Esophagus muscularis mucosa (tissue), 4 donors: Measurements from ENCODE around the gene DPH3. TPM values are rescaled to one million over a fixed set of nuclear protein-coding genes. Genes with fewer than 3 reads are reported as not detected.

ENCODE experiments used
- DNase-seq: peaks from one replicate; pipeline ENCODE4 v3.0.0-alpha.2; 2017; ENCODE audit errors: extremely low spot score
- H3K27ac ChIP-seq, 4 donors: fragments of 200-600 bp; sonication (generic); replicated peaks in 1 of 4; 1 replicate in 3 of 4; 2 replicates in 1 of 4; pipeline ENCODE4 v1.5.1; 2016 to 2019; ENCODE audit warnings: mild to moderate bottlenecking in 1 of 4
- H3K27me3 ChIP-seq, 4 donors: fragments of 200-600 bp; sonication (generic); one replicate each; pipeline versions ENCODE4 v1.5.1 to v1.6.0; 2016 to 2019
- H3K36me3 ChIP-seq, 4 donors: fragments of 200-600 bp; sonication (generic); one replicate each; pipeline ENCODE4 v1.5.1; 2016 to 2019
- H3K4me1 ChIP-seq, 4 donors: fragments of 200-600 bp; sonication (generic); one replicate each; pipeline ENCODE4 v1.5.1; 2016 to 2019
- H3K4me3 ChIP-seq, 4 donors: fragments of 200-600 bp; sonication (generic); 1 replicate in 2 of 4; 2 replicates in 2 of 4; pipeline ENCODE4 v1.5.1; 2016 to 2019; ENCODE audit warnings: mild to moderate bottlenecking in 4 of 4, moderate library complexity in 1 of 4
- H3K9me3 ChIP-seq, 4 donors: fragments of 200-600 bp; sonication (generic); 1 replicate in 3 of 4; 2 replicates in 1 of 4; pipeline ENCODE4 v1.5.1; 2016 to 2019
- CTCF ChIP-seq, 3 experiments: fragments of 200-600 bp in 2 of 3; fragments of 450-650 bp in 1 of 3; sonication (generic) in 2 of 3; IDR thresholded peaks; one replicate each; pipeline ENCODE4 v1.5.1; 2017 to 2019; ENCODE audit warnings: antibody characterized with exemption in 3 of 3, mild to moderate bottlenecking in 2 of 3, moderate library complexity in 1 of 3
- EP300 ChIP-seq: sonication (generic); formaldehyde crosslinking; IDR thresholded peaks from one replicate; pipeline ENCODE4 v1.6.1; 2017; ENCODE audit warnings: antibody characterized with exemption
- POLR2A ChIP-seq: fragments of 450-650 bp; IDR thresholded peaks from one replicate; pipeline ENCODE4 v1.6.1; 2017; ENCODE audit warnings: antibody characterized with exemption, moderate library complexity, mild to moderate bottlenecking, low read depth
- POLR2AphosphoS5 ChIP-seq, 2 donors: sonication (generic); formaldehyde crosslinking; IDR thresholded peaks; one replicate each; pipeline ENCODE4 v1.6.1; 2017; ENCODE audit warnings: antibody characterized with exemption in 2 of 2
- WGBS: methylation state at CpG from one replicate; pipeline ENCODE4 v1.1.5; 2018; 5-methylcytosine and 5-hydroxymethylcytosine counted together
- intact Hi-C: fragments of 100-400 bp; cut with DNase I; formaldehyde crosslinking; loops from one replicate; pipeline ENCODE4 v1.15.1; 2023
- total RNA-seq, 4 donors: library from RNA; depleted of rRNA; stranded (reverse); fragments of >200 nt; gene quantifications; one replicate each; pipeline versions ENCODE4 v1.1.0 to v1.2.1, GENCODE V29; 2016

Gene DPH3
- total RNA-seq, 4 donors from 2014 or later, result 27.2 to 50.7 (median 37.6) TPM

- Histone ChIP-seq H3K36me3 (no peaks in the 10 kb centered on the region), H3K9me3 (no peaks in the 10 kb centered on the region), H3K27me3 (no peaks in the 10 kb centered on the region), H3K4me1 (peaks cover 0 to 23% (median 9%) of the 10 kb centered on the region in 4 donors), H3K4me3 (no peak overlapping the region), H3K27ac (peak overlapping the region in 3 of 4 donors; percentile 12 to 53 (median 42))
- DNase-seq, result no peak
- TF ChIP-seq EP300, result no peak
- TF ChIP-seq POLR2A, result no peak
- TF ChIP-seq CTCF (IDR thresholded peaks at IDR 0.05), result no peak
- no peak for TF ChIP-seq POLR2AphosphoS5 (IDR thresholded peaks at IDR 0.05)
- intact Hi-C loops, result no loop called here
- 54% methylated on average over 2 of the region's 3 CpGs for WGBS
These were observed 25.5 kb downstream of the DPH3 start for GRCh38 chr3:16239086-16239770.

- H3K9me3 ChIP-seq, result no peaks in the 10 kb centered on the region
- no peaks in the 10 kb centered on the region for H3K27me3 ChIP-seq
- DNase-seq, result no peak
- peaks cover 0 to 23% (median 6%) of the 10 kb centered on the region in 4 donors for H3K4me1 ChIP-seq
- 77% methylated on average over 3 of the region's 3 CpGs for WGBS
- H3K27ac ChIP-seq, result no peak overlapping the region
- no peaks in the 10 kb centered on the region for H3K36me3 ChIP-seq
- TF ChIP-seq EP300 (no peak), POLR2A (no peak), POLR2AphosphoS5 (IDR thresholded peaks at IDR 0.05) (no peak), CTCF (IDR thresholded peaks at IDR 0.05) (no peak)
- intact Hi-C loops, result no loop called here
- H3K4me3 ChIP-seq, result no peak overlapping the region
These were observed 27.8 kb downstream of the DPH3 start for GRCh38 chr3:16236856-16237393.

GRCh38 chr3:16236030-16236639, 28.6 kb downstream of the DPH3 start:
- no peak for DNase-seq
- H3K9me3 ChIP-seq, result no peaks in the 10 kb centered on the region
- WGBS, result 90% methylated on average over 4 of the region's 4 CpGs
- intact Hi-C loops, result no loop called here
- H3K36me3 ChIP-seq, result no peaks in the 10 kb centered on the region
- H3K27ac ChIP-seq, result no peak overlapping the region
- H3K4me1 ChIP-seq, result peaks cover 0 to 23% (median 6%) of the 10 kb centered on the region in 4 donors
- H3K4me3 ChIP-seq, result no peak overlapping the region
- no peak for TF ChIP-seq POLR2A
- no peak for TF ChIP-seq CTCF (IDR thresholded peaks at IDR 0.05)
- TF ChIP-seq EP300, result no peak
- TF ChIP-seq POLR2AphosphoS5 (IDR thresholded peaks at IDR 0.05), result no peak
- no peaks in the 10 kb centered on the region for H3K27me3 ChIP-seq

- intact Hi-C loops, result no loop called here
- Histone ChIP-seq H3K4me3 (no peak overlapping the region), H3K27ac (no peak overlapping the region), H3K9me3 (no peaks in the 10 kb centered on the region), H3K36me3 (no peaks in the 10 kb centered on the region), H3K27me3 (no peaks in the 10 kb centered on the region), H3K4me1 (peaks cover 0 to 7% (median 3%) of the 10 kb centered on the region in 4 donors)
- DNase-seq, result no peak
- peak in 1 of 2 donors; percentile 6 for TF ChIP-seq POLR2AphosphoS5 (IDR thresholded peaks at IDR 0.05)
- TF ChIP-seq EP300, result no peak
- 90% methylated on average over 2 of the region's 2 CpGs for WGBS
These were observed 30.5 kb downstream of the DPH3 start for GRCh38 chr3:16234281-16234680.

GRCh38 chr3:16233806-16234205, 30.9 kb downstream of the DPH3 start:
- DNase-seq, result no peak
- peaks cover 0 to 1% (median 0%) of the 10 kb centered on the region in 4 donors for H3K36me3 ChIP-seq
- H3K4me3 ChIP-seq, result no peak overlapping the region
- no peak for TF ChIP-seq POLR2AphosphoS5 (IDR thresholded peaks at IDR 0.05)
- no peak for TF ChIP-seq CTCF (IDR thresholded peaks at IDR 0.05)
- no peak for TF ChIP-seq EP300
- no peak for TF ChIP-seq POLR2A
- intact Hi-C loops, result no loop called here
- no peaks in the 10 kb centered on the region for H3K9me3 ChIP-seq
- no peak overlapping the region for H3K27ac ChIP-seq
- peaks cover 0 to 3% (median 1%) of the 10 kb centered on the region in 4 donors for H3K4me1 ChIP-seq
- 100% methylated on average over 1 of the region's 1 CpG for WGBS
- H3K27me3 ChIP-seq, result no peaks in the 10 kb centered on the region
